Right atrium auricular region (tissue), 2 donors: ENCODE results near the gene TMEM178B. TPM values are rescaled to one million over a fixed set of nuclear protein-coding genes. Genes with fewer than 3 reads are reported as not detected.

ENCODE experiments used
- DNase-seq: peaks from one replicate; pipeline ENCODE4 v3.0.0-alpha.2; 2019; ENCODE audit warnings: low spot score
- H3K27ac ChIP-seq, 2 donors: fragments of 200-600 bp; sonication (generic); 1 replicate in 1 of 2; 2 replicates in 1 of 2; pipeline ENCODE4 v1.5.1; 2016 to 2019
- H3K27me3 ChIP-seq, 2 donors: fragments of 200-600 bp; sonication (generic); one replicate each; pipeline versions ENCODE4 v1.5.1 to v1.6.0; 2017 to 2019
- H3K36me3 ChIP-seq: fragments of 200-600 bp; sonication (generic); one replicate; pipeline ENCODE4 v1.5.1; 2016
- H3K4me1 ChIP-seq, 2 donors: fragments of 200-600 bp; sonication (generic); one replicate each; pipeline versions ENCODE4 v1.5.1 to v1.6.0; 2017 to 2019
- H3K4me3 ChIP-seq, 2 donors: fragments of 200-600 bp; sonication (generic); 1 replicate in 1 of 2; 2 replicates in 1 of 2; pipeline ENCODE4 v1.5.1; 2017 to 2019; ENCODE audit warnings: mild to moderate bottlenecking in 1 of 2, moderate library complexity in 1 of 2
- H3K9me3 ChIP-seq, 2 donors: fragments of 200-600 bp; sonication (generic); one replicate each; pipeline ENCODE4 v1.5.1; 2019
- CTCF ChIP-seq, 2 donors: fragments of 200-600 bp; sonication (generic); IDR thresholded peaks; one replicate each; pipeline ENCODE4 v1.5.1; 2019; ENCODE audit warnings: antibody characterized with exemption in 2 of 2
- total RNA-seq, 2 donors: library from RNA; depleted of rRNA; stranded (reverse); fragments of >200 nt; gene quantifications; one replicate each; pipeline ENCODE4 v1.1.0, GENCODE V29; 2016

TMEM178B gene
- total RNA-seq, 2 donors from 2014 or later: 15.8 to 48.7 TPM

- TF ChIP-seq CTCF (IDR thresholded peaks at IDR 0.05): no peak
- H3K4me1 ChIP-seq: no peaks in the 10 kb centered on the region
- no peaks in the 10 kb centered on the region for H3K9me3 ChIP-seq
- H3K36me3 ChIP-seq: no peaks in the 10 kb centered on the region
- no peak overlapping the region for H3K4me3 ChIP-seq
- no peak for DNase-seq
- no peaks in the 10 kb centered on the region for H3K27me3 ChIP-seq
- no peak overlapping the region for H3K27ac ChIP-seq
These were observed 49.7 kb downstream of the TMEM178B start for GRCh38 chr7:141123522-141123921.

DNA sequence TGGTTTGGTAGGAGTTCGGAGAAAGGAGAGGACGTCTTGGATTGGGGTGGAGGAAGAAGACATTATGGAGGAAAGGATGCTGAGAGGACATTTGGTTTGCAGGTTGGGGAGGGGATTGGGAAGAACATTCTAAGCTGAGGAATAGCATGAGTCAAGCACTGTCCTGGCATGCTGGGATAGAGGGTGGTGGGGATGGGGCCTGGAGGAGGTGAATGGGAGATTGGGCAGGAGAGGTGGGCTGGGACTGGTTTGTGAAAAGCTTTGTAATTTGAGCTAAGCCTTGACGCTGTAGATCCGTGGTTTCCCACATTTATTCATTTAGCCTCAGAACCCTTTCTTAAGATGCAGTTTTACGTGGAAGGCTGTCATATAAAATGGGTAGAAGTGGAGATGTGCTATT, 52.2 kb downstream of the TMEM178B start:
- no peaks in the 10 kb centered on the region for H3K4me1 ChIP-seq
- H3K36me3 ChIP-seq: no peaks in the 10 kb centered on the region
- H3K27ac ChIP-seq: no peak overlapping the region
- DNase-seq: no peak
- TF ChIP-seq CTCF (IDR thresholded peaks at IDR 0.05): no peak
- no peak overlapping the region for H3K4me3 ChIP-seq
- no peaks in the 10 kb centered on the region for H3K9me3 ChIP-seq
- H3K27me3 ChIP-seq: no peaks in the 10 kb centered on the region

- H3K9me3 ChIP-seq: peaks cover 0 to 10% of the 10 kb centered on the region in 2 donors
- DNase-seq: no peak
- H3K27ac ChIP-seq: no peak overlapping the region
- no peaks in the 10 kb centered on the region for H3K36me3 ChIP-seq
- no peaks in the 10 kb centered on the region for H3K27me3 ChIP-seq
- H3K4me3 ChIP-seq: no peak overlapping the region
- no peak for TF ChIP-seq CTCF (IDR thresholded peaks at IDR 0.05)
- H3K4me1 ChIP-seq: no peaks in the 10 kb centered on the region
These were observed 54.6 kb downstream of the TMEM178B start for GRCh38 chr7:141128506-141128905.

- Histone ChIP-seq H3K27ac (no peak overlapping the region), H3K4me1 (no peaks in the 10 kb centered on the region), H3K36me3 (no peaks in the 10 kb centered on the region), H3K9me3 (peaks cover 0 to 10% of the 10 kb centered on the region in 2 donors), H3K4me3 (no peak overlapping the region), H3K27me3 (no peaks in the 10 kb centered on the region)
- no peak for TF ChIP-seq CTCF (IDR thresholded peaks at IDR 0.05)
- DNase-seq: no peak
These were observed 55.1 kb downstream of the TMEM178B start for GRCh38 chr7:141128931-141129330.

DNA sequence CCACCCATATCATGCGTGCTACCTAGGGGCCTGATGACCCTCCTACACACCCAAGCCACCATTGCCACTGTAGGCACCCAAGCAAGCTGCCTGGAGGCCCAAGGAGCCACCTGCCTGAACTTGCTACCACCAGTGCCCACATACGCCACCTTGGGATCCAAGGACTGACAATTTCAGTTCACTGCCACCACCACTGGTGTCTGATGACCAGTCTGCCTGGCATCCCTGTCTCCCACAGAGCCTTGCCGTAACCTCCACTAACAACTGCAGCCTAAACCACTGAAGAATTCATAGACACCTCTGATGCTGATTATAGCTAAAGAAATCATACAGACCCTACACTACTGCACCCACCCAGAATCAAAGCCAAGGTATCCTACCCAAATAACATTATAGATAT, 58.8 kb downstream of the TMEM178B start:
- H3K4me3 ChIP-seq: no peak overlapping the region
- H3K9me3 ChIP-seq: peaks cover 0 to 10% of the 10 kb centered on the region in 2 donors
- H3K4me1 ChIP-seq: no peaks in the 10 kb centered on the region
- no peaks in the 10 kb centered on the region for H3K27me3 ChIP-seq
- no peak for DNase-seq
- no peaks in the 10 kb centered on the region for H3K36me3 ChIP-seq
- no peak for TF ChIP-seq CTCF (IDR thresholded peaks at IDR 0.05)
- no peak overlapping the region for H3K27ac ChIP-seq

GRCh38 chr7:141133646-141134045, 59.8 kb downstream of the TMEM178B start:
- H3K27ac ChIP-seq: no peak overlapping the region
- no peak for DNase-seq
- H3K9me3 ChIP-seq: peaks cover 0 to 10% of the 10 kb centered on the region in 2 donors
- H3K4me1 ChIP-seq: no peaks in the 10 kb centered on the region
- H3K36me3 ChIP-seq: no peaks in the 10 kb centered on the region
- no peak overlapping the region for H3K4me3 ChIP-seq
- TF ChIP-seq CTCF (IDR thresholded peaks at IDR 0.05): no peak
- no peaks in the 10 kb centered on the region for H3K27me3 ChIP-seq
